A549 (cell line): ENCODE data around the gene RRAGD. TPM values are rescaled to one million over a fixed set of nuclear protein-coding genes. Genes with fewer than 3 reads are reported as not detected.

ENCODE experiments used
- ATAC-seq, 2 experiments: fragments of 200-7000 bp in 1 of 2; fragments of >200 bp in 1 of 2; cut with Nextera tagmentation in 1 of 2; cut with Tn5 transposase in 1 of 2; 3 replicates each; pipeline versions ENCODE4 v1.8.0 to v1.9.1; 2018 to 2020; ENCODE audit warnings: mild to moderate bottlenecking in 1 of 2, moderate library complexity in 1 of 2
- CTCF ChIA-PET: fragments of 300-600 bp; sonication (Branson Sonifier 250); formaldehyde crosslinking; extraction: SDS; loops from one replicate; lab custom pipeline; 2021; ENCODE audit warnings: antibody characterized with exemption, inconsistent platforms; lab: Yijun Ruan, JAX
- POLR2A ChIA-PET: fragments of 350-600 bp; formaldehyde crosslinking; extraction: SDS; loops from one replicate; lab custom pipeline; 2021; ENCODE audit warnings: antibody characterized with exemption, inconsistent platforms; lab: Yijun Ruan, JAX
- DNase-seq, 2 experiments: peaks; one replicate each; pipeline versions ENCODE4 v3.0.0 to v3.0.0-alpha.2; 2011 to 2016; ENCODE audit warnings: low read depth in 1 of 2, low spot score in 1 of 2
- FAIRE-seq: peaks from 2 replicates; lab custom pipeline; 2011; peaks lifted over from hg19 to GRCh38; lab: Jason Lieb, UNC
- H3K27ac ChIP-seq, 2 experiments: fragments of >200 bp; sonication (Bioruptor Twin); formaldehyde crosslinking; 3 replicates each; pipeline ENCODE4 v1.5.1; 2016 to 2017
- H3K4me1 ChIP-seq: fragments of >200 bp; sonication (Bioruptor Twin); formaldehyde crosslinking; 3 replicates; pipeline ENCODE4 v1.6.1; 2016
- H3K4me2 ChIP-seq: fragments of >200 bp; sonication (Bioruptor Twin); formaldehyde crosslinking; 3 replicates; pipeline ENCODE4 v1.6.1; 2016
- H3K4me3 ChIP-seq: fragments of >200 bp; sonication (Bioruptor Twin); formaldehyde crosslinking; 3 replicates; pipeline ENCODE4 v1.5.1; 2016
- H3K9me3 ChIP-seq: fragments of >200 bp; sonication (Bioruptor Twin); formaldehyde crosslinking; 3 replicates; pipeline ENCODE4 v1.6.1; 2016
- CTCF ChIP-seq: fragments of >200 bp; sonication (Bioruptor Twin); formaldehyde crosslinking; IDR thresholded peaks from 3 replicates; pipeline ENCODE4 v1.5.1; 2016
- EHF ChIP-seq: fragments of 250-450 bp; sonication (Bioruptor Pico); IDR thresholded peaks from 2 replicates; pipeline ENCODE4 v1.5.0; 2020; ENCODE audit warnings: mild to moderate bottlenecking
- EHMT2 ChIP-seq: fragments of 200-600 bp; sonication (generic); IDR thresholded peaks from 2 replicates; pipeline ENCODE4 v1.6.1; 2016; ENCODE audit warnings: antibody characterized with exemption, low read depth, mild to moderate bottlenecking, moderate library complexity
- ELK1 ChIP-seq: fragments of 150-350 bp; IDR thresholded peaks from 2 replicates; pipeline ENCODE4 v1.6.1; 2014; ENCODE audit warnings: low read depth, mild to moderate bottlenecking, low read length
- ESRRA ChIP-seq: fragments of 150-350 bp; IDR thresholded peaks from 2 replicates; pipeline ENCODE4 v1.6.1; 2014; ENCODE audit warnings: mild to moderate bottlenecking, low read length, borderline replicate concordance
- FOSL2 ChIP-seq, 2 experiments: fragments of 450-650 bp in 1 of 2; fragments of >200 bp in 1 of 2; sonication (Bioruptor Twin) in 1 of 2; formaldehyde crosslinking; IDR thresholded peaks; 2 replicates each; pipeline versions ENCODE4 v1.5.0 to v1.6.1; 2016 to 2020; ENCODE audit warnings: mild to moderate bottlenecking in 1 of 2, moderate library complexity in 1 of 2
- HES2 ChIP-seq: fragments of >200 bp; sonication (Bioruptor Twin); formaldehyde crosslinking; IDR thresholded peaks from 2 replicates; pipeline ENCODE4 v1.6.1; 2016
- KDM1A ChIP-seq: fragments of 200-600 bp; sonication (generic); IDR thresholded peaks from 2 replicates; pipeline ENCODE4 v1.6.1; 2016; ENCODE audit warnings: low read depth, mild to moderate bottlenecking
- KDM5A ChIP-seq: fragments of 200-600 bp; sonication (generic); IDR thresholded peaks from 2 replicates; pipeline ENCODE4 v1.6.1; 2016; ENCODE audit warnings: antibody characterized with exemption, mild to moderate bottlenecking
- MAFK ChIP-seq: fragments of 450-650 bp; IDR thresholded peaks from 2 replicates; pipeline ENCODE4 v1.6.1; 2014; ENCODE audit not compliant: partially characterized antibody
- MAX ChIP-seq: IDR thresholded peaks from 2 replicates; pipeline ENCODE4 v1.6.1; 2012
- NFE2L2 ChIP-seq: fragments of 150-350 bp; conservative IDR thresholded peaks from 2 replicates; pipeline ENCODE4 v1.6.1; 2014; ENCODE audit warnings: low read length
- NPAS2 ChIP-seq: fragments of 250-450 bp; sonication (Bioruptor Pico); IDR thresholded peaks from 2 replicates; pipeline ENCODE4 v1.8.0; 2022; ENCODE audit warnings: mild to moderate bottlenecking, moderate library complexity, borderline replicate concordance
- POLR2A ChIP-seq: IDR thresholded peaks from 2 replicates; pipeline ENCODE4 v1.6.1; 2012; ENCODE audit warnings: mild to moderate bottlenecking, low read length
- POLR2AphosphoS2 ChIP-seq: conservative IDR thresholded peaks from 2 replicates; pipeline ENCODE4 v1.6.1; 2012; ENCODE audit warnings: low read length, improper control_type of control experiment, inconsistent platforms
- RCOR1 ChIP-seq: fragments of 150-350 bp; IDR thresholded peaks from 2 replicates; pipeline ENCODE4 v1.6.1; 2014; ENCODE audit warnings: antibody characterized with exemption, low read length, low read depth
- SMC3 ChIP-seq: fragments of >200 bp; sonication (Bioruptor Twin); formaldehyde crosslinking; IDR thresholded peaks from 3 replicates; pipeline ENCODE4 v1.6.1; 2018; ENCODE audit warnings: inconsistent platforms
- ZC3H11A ChIP-seq: fragments of 450-650 bp; IDR thresholded peaks from 2 replicates; pipeline ENCODE4 v1.6.1; 2014; ENCODE audit warnings: antibody characterized with exemption, mild to moderate bottlenecking
- WGBS: methylation state at CpG from one replicate; pipeline ENCODE4 v1.1.6; 2017; ENCODE audit errors: missing lambda C conversion rate; 5-methylcytosine and 5-hydroxymethylcytosine counted together
- polyA plus RNA-seq, 4 experiments: library from polyadenylated mRNA; depleted of rRNA in 3 of 4; stranded (reverse); fragments of >200 nt; fragmentation: RNase III in 1 of 4; extraction: RNeasy Plus Mini Kit Qiagen cat#74134 plus additional on column Dnase treatment in 1 of 4; gene quantifications; 2 replicates in 3 of 4; 3 replicates in 1 of 4; pipeline ENCODE4 v1.2.3, GENCODE V29; 2011 to 2017

Gene RRAGD
- polyA plus RNA-seq, 2 of the 4 experiments (the other 2 are of a cell fraction), result 0.72 to 1.2 TPM

GRCh38 chr6:89347825-89348224 is 64.2 kb downstream of the RRAGD start:
- Histone ChIP-seq H3K4me3 (no peak overlapping the region), H3K9me3 (no peaks in the 10 kb centered on the region), H3K27ac (no peak overlapping the region), H3K4me2 (no peak overlapping the region), H3K4me1 (peaks cover 20% of the 10 kb centered on the region; the same call in 1 of the 3 replicates)
- DNase-seq (no peak), FAIRE-seq (no peak), ATAC-seq (no peak)
- no peak for TF ChIP-seq KDM1A
- TF ChIP-seq MAFK, result peak; percentile 65
- no peak for TF ChIP-seq NFE2L2
- no peak for TF ChIP-seq RCOR1
- WGBS, result 68% methylated on average over 2 of the region's 2 CpGs
- CTCF ChIA-PET, result interaction anchor here (1.4 to 3.9 kb wide), 4 partner anchors 37 to 364 kb away, joined by 3 to 18 read pairs (median 4); no protein-coding TSS in a partner anchor
- POLR2A ChIA-PET, result no interaction called here

- Histone ChIP-seq H3K4me1 (peaks cover 19% of the 10 kb centered on the region; the same call in 1 of the 3 replicates), H3K4me2 (no peak overlapping the region), H3K4me3 (no peak overlapping the region), H3K9me3 (no peaks in the 10 kb centered on the region), H3K27ac (no peak overlapping the region)
- CTCF ChIA-PET, result interaction anchor here (2.1 kb wide), 1 partner anchor 45 kb away, joined by 4 read pairs; no protein-coding TSS in a partner anchor
- no peak for TF ChIP-seq ESRRA
- DNase-seq (no peak), ATAC-seq (peak in 1 of 2 experiments; percentile 27; a peak in 2 of 6 replicates), FAIRE-seq (no peak)
- POLR2A ChIA-PET, result interaction anchor here (0.7 kb wide), 1 partner anchor 10 kb away, joined by 3 read pairs; no protein-coding TSS in a partner anchor
- WGBS, result 93% methylated on average over 3 of the region's 4 CpGs
Observed at GRCh38 chr6:89346433-89346832, 65.6 kb downstream of the RRAGD start.

GRCh38 chr6:89339565-89339964 is 72.5 kb downstream of the RRAGD start:
- ATAC-seq (no peak), FAIRE-seq (no peak), DNase-seq (no peak)
- WGBS, result 96% methylated on average over 2 of the region's 2 CpGs
- Histone ChIP-seq H3K27ac (no peak overlapping the region), H3K4me3 (no peak overlapping the region), H3K4me2 (no peak overlapping the region), H3K9me3 (no peaks in the 10 kb centered on the region), H3K4me1 (peaks cover 4% of the 10 kb centered on the region; the same call in 1 of the 3 replicates)
- TF ChIP-seq EHMT2 (no peak), ZC3H11A (no peak), HES2 (no peak), NPAS2 (CRISPR knock-in tag) (no peak), POLR2AphosphoS2 (no peak), EHF (CRISPR knock-in tag) (no peak), CTCF (no peak), MAX (no peak), KDM5A (no peak), ELK1 (no peak), FOSL2 (IDR thresholded peaks at IDR 0.05) (no peak), FOSL2 (CRISPR knock-in tag; IDR thresholded peaks at IDR 0.05) (no peak), SMC3 (no peak), POLR2A (no peak)
- ChIA-PET CTCF (no interaction called here), POLR2A (no interaction called here)
